ENCODE measurements around the gene FILIP1L.
A peak's percentile ranks its signal among the peaks of the same experiment; 100 is the strongest.

FILIP1L gene

DNA sequence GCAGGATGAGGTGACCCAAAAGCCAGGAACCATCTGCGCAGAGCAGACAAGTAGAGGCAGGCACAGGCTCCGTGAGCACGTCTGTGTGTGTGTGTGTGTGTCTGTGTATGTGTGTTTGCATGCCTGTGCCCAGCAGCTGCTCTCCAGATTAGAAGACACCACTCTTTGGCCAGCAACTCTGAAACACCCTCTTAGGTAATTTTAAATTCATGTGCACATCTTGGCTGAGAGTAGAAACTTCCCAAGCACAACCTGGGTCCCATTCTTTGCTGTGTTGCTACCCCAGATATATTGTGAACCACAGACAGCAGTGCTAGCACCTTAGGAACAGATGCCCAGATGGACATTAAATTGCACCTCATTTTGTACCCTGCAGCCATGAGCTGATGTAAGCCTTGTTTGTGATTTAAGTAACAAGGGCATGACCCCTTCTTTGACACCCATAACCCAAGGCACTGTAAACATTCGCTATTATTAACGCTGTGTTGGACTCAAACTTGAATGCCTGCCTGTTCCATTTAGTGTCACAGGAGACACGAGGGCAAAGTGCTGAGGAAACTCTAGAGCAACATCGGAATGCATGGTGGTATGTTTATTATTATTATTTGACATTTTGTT lies at the start of gene FILIP1L:
Gene FILIP1L (minus strand): TSS at position 89 of the 618 bp plus-strand sequence.
- no peak within 1 kb of the TSS for H3K27ac Mint-ChIP-seq (ENCODE audit: low read depth)
- DNase-seq (ENCODE audit: low spot score in 2 of 2) (no peak), ATAC-seq (replicated peaks; ENCODE audit: extremely low read depth, poor library complexity, severe bottlenecking) (no peak)
- H3K4me1 Mint-ChIP-seq: no peaks in the 10 kb centered on the region
- no peaks in the 10 kb centered on the region for H3K9me3 Mint-ChIP-seq
- no peaks in the 10 kb centered on the region for H3K36me3 Mint-ChIP-seq (ENCODE audit: insufficient read depth)
- H3K4me3 Mint-ChIP-seq: no peak within 1 kb of the TSS
- no peaks in the 10 kb centered on the region for H3K27me3 Mint-ChIP-seq

DNA sequence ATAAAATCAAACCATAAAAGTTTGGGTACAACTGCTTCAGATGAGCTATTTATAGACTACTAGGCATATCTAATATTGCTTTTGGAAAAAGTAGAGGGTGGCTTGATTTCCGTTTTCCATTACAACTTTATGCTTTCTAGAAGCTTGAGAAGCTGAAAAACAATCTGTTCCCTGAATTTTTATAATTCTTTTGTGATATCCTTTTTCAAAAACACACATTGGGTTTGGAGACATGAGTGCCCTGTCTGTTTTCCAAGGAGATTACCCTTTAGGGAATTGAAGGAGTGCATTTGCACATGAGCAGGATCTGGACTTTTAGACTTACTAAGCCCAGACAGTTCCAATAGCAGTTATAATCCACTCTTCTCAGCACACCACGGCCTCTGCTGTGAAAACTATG lies 49.5 kb upstream of the FILIP1L start:
- Mint-ChIP-seq H3K4me1 (no peaks in the 10 kb centered on the region), H3K27me3 (no peaks in the 10 kb centered on the region), H3K36me3 (ENCODE audit: insufficient read depth) (peaks cover 2% of the 10 kb centered on the region), H3K4me3 (no peak overlapping the region), H3K27ac (ENCODE audit: low read depth) (no peak overlapping the region), H3K9me3 (no peaks in the 10 kb centered on the region)
- DNase-seq (ENCODE audit: low spot score in 2 of 2) (no peak), ATAC-seq (replicated peaks; ENCODE audit: extremely low read depth, poor library complexity, severe bottlenecking) (no peak)

DNA sequence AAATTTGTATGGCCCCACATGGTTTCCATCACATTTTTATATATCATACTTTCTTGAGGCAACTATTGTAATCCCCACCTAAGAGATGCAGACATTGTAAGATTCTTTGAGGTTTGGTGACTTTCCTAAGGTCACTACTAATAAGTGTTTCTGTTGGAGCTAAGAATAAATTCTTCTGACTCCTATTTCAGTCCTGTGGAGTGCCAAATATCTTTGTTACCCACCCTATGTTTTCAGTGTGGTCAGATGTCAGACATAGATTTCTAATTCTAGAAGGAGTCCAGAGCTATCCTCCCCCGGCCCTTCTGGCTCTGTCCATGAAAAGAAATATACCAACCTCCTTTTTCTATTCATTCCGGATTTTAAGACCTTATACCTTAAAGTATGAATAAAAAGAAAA lies 46.2 kb upstream of the FILIP1L start:
- H3K9me3 Mint-ChIP-seq: peaks cover 6% of the 10 kb centered on the region

DNA sequence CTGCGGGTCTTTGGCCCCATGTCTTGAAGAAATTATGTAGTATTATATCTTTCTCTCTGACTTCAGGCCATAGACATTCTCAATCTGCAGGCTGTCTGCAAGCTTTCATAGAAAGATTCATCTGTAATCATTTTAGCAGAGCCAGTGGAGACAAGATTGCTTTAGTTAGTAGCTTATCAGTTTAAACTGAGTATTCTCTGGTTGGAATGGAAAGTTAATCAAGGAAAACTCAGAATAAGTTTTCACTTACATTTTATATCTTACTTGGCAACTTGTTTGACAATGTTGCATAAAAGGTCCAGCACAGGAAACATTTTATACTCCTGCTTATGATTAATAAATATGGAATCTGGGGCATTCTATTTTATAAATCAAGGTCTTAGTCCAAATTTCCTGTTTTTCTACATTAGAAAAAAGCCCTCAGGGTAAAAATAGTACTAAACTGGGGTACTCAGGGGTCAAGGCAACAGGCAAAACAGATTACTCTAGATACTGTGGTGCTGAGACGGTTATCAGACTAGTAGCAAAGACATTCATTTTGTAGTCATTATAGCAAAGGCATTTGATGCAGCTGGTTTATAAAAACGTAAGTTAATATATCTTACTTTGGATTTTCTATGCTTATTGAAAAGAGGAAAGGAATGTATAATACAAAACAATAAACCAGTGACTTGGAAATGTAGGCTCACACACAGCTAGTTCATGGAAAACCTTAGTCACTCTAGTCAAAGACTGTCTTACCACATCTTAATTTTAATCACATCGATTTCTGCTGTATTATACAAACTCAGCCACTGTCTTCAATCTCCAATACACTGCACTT lies 45.2 kb upstream of the FILIP1L start:
- ATAC-seq (replicated peaks; ENCODE audit: extremely low read depth, poor library complexity, severe bottlenecking): no peak
- no peaks in the 10 kb centered on the region for H3K4me1 Mint-ChIP-seq
- no peaks in the 10 kb centered on the region for H3K27me3 Mint-ChIP-seq
- H3K4me3 Mint-ChIP-seq: no peak overlapping the region
- peaks cover 3% of the 10 kb centered on the region for H3K36me3 Mint-ChIP-seq (ENCODE audit: insufficient read depth)
- H3K9me3 Mint-ChIP-seq: peaks cover 14% of the 10 kb centered on the region
- H3K27ac Mint-ChIP-seq (ENCODE audit: low read depth): no peak overlapping the region
- no peak for DNase-seq (ENCODE audit: low spot score in 2 of 2)

More for the DNA sequence above, 46.2 kb upstream of the FILIP1L start:
- Mint-ChIP-seq H3K27ac (ENCODE audit: low read depth) (no peak overlapping the region), H3K4me3 (no peak overlapping the region), H3K27me3 (no peaks in the 10 kb centered on the region), H3K4me1 (no peaks in the 10 kb centered on the region), H3K36me3 (ENCODE audit: insufficient read depth) (peaks cover 3% of the 10 kb centered on the region)
- ATAC-seq (replicated peaks; ENCODE audit: extremely low read depth, poor library complexity, severe bottlenecking) (no peak), DNase-seq (ENCODE audit: low spot score in 2 of 2) (no peak)

DNA sequence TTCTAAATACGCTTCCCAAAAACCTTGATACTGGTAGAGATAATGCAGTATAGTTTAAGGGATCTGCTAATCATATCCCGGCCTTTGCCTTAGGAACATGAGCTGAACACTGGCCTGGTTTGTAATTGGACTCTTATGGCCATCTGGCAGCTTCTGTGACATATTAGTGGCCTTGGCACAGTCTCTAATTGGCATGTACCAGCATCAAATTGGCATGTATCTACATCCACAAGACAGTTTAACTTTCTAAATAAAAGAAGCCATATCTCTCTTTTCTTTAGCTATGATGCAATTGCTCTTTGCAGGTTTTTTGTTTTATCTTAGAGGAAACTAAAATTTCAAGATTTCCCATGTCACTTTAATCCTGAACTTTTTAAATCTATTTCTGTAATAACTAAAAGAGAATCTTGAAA lies 44.6 kb upstream of the FILIP1L start:
- H3K36me3 Mint-ChIP-seq (ENCODE audit: insufficient read depth): peaks cover 3% of the 10 kb centered on the region
- H3K4me3 Mint-ChIP-seq: no peak overlapping the region
- H3K27ac Mint-ChIP-seq (ENCODE audit: low read depth): no peak overlapping the region
- H3K27me3 Mint-ChIP-seq: no peaks in the 10 kb centered on the region
- ATAC-seq (replicated peaks; ENCODE audit: extremely low read depth, poor library complexity, severe bottlenecking) (no peak), DNase-seq (ENCODE audit: low spot score in 2 of 2) (no peak)
- no peaks in the 10 kb centered on the region for H3K4me1 Mint-ChIP-seq
- H3K9me3 Mint-ChIP-seq: peaks cover 14% of the 10 kb centered on the region

DNA sequence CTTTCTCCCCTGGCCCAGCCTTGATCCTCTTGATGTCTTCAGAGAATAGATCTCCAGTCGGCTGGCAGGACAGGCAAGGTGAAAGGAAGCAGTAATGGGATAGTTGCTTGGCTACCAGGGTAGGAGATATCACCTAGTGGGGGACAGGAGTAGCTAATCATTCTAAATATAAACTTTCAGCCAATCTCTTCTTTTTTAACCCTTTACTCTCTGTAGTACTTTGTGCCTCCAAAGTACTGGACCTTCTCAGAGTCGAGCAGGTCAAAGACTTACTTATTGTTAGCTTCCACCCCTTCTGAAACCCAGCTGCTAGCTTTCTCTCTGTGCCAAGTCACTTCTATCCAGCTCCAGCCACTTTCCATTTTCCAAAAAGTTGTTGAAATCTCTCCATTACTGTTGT lies 43.4 kb upstream of the FILIP1L start:
- Mint-ChIP-seq H3K9me3 (peaks cover 14% of the 10 kb centered on the region), H3K27ac (ENCODE audit: low read depth) (no peak overlapping the region), H3K4me3 (no peak overlapping the region), H3K36me3 (ENCODE audit: insufficient read depth) (peaks cover 3% of the 10 kb centered on the region), H3K27me3 (no peaks in the 10 kb centered on the region), H3K4me1 (no peaks in the 10 kb centered on the region)
- ATAC-seq (replicated peaks; ENCODE audit: extremely low read depth, poor library complexity, severe bottlenecking) (no peak), DNase-seq (ENCODE audit: low spot score in 2 of 2) (no peak)

DNA sequence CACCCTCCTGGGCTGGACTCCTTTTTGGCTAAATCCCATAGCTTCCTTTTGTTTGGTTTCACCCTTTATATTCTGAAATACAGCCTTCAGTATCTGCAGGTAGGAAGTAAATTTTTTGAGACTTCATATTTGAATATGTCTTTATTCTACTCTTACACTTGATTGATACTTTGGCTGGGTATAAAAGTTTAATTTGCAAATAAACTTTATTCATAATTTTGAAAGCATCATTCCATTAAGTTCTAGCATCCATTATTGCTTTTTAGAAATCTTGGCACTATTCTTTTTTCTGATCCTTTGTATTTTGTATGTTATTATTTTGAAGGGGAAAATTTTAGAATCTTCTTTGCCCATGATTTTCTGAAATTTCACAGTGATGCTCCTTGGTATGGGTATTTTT lies 41.3 kb upstream of the FILIP1L start:
- H3K9me3 Mint-ChIP-seq: peaks cover 14% of the 10 kb centered on the region

DNA sequence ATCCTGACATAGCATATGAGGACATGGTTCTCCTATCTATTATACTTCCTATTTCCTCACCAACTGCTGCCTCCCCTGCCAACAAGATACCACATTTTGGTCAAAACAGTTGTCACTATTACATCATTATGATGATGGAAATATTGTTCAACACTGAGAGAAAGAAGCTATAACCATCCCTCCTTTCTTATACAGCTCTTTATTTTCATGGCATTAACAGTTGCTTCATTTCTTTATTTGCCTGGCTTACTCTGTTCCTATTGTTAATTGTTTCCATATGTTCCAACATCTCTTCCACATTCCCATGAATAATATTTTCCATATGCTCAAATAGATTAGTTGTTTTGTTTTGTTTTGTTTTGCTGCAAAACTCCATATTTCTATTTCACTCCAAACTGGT lies 40.8 kb upstream of the FILIP1L start:
- DNase-seq (ENCODE audit: low spot score in 2 of 2) (no peak), ATAC-seq (replicated peaks; ENCODE audit: extremely low read depth, poor library complexity, severe bottlenecking) (no peak)
- Mint-ChIP-seq H3K36me3 (ENCODE audit: insufficient read depth) (peaks cover 3% of the 10 kb centered on the region), H3K27ac (ENCODE audit: low read depth) (no peak overlapping the region), H3K4me3 (no peak overlapping the region), H3K27me3 (no peaks in the 10 kb centered on the region), H3K4me1 (no peaks in the 10 kb centered on the region), H3K9me3 (peaks cover 14% of the 10 kb centered on the region)

More for the DNA sequence above, 41.3 kb upstream of the FILIP1L start:
- ATAC-seq (replicated peaks; ENCODE audit: extremely low read depth, poor library complexity, severe bottlenecking): no peak
- no peak overlapping the region for H3K4me3 Mint-ChIP-seq
- H3K27ac Mint-ChIP-seq (ENCODE audit: low read depth): no peak overlapping the region
- peaks cover 3% of the 10 kb centered on the region for H3K36me3 Mint-ChIP-seq (ENCODE audit: insufficient read depth)
- no peaks in the 10 kb centered on the region for H3K4me1 Mint-ChIP-seq
- no peak for DNase-seq (ENCODE audit: low spot score in 2 of 2)
- no peaks in the 10 kb centered on the region for H3K27me3 Mint-ChIP-seq

DNA sequence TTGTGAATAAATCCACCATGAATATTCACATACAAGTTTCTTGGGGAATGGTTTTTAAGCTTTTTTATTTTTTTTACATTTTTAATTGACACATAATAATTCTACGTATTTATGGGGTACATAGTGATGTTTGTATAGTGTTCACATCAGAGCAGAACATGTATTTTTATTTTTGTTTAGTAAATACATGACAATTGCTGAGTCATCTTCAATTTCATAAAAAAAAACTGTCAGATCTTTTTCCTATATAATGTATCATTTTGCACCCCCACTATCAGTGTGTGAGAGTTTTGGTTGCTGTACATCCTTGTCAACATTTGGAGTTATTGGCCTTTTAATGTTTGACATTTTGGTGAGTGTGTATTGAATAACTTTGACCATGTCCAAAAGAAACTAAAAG lies 39.9 kb upstream of the FILIP1L start:
- DNase-seq (ENCODE audit: low spot score in 2 of 2) (no peak), ATAC-seq (replicated peaks; ENCODE audit: extremely low read depth, poor library complexity, severe bottlenecking) (no peak)
- Mint-ChIP-seq H3K4me1 (no peaks in the 10 kb centered on the region), H3K27ac (ENCODE audit: low read depth) (no peak overlapping the region), H3K36me3 (ENCODE audit: insufficient read depth) (peaks cover 3% of the 10 kb centered on the region), H3K9me3 (peaks cover 14% of the 10 kb centered on the region), H3K27me3 (no peaks in the 10 kb centered on the region), H3K4me3 (no peak overlapping the region)

DNA sequence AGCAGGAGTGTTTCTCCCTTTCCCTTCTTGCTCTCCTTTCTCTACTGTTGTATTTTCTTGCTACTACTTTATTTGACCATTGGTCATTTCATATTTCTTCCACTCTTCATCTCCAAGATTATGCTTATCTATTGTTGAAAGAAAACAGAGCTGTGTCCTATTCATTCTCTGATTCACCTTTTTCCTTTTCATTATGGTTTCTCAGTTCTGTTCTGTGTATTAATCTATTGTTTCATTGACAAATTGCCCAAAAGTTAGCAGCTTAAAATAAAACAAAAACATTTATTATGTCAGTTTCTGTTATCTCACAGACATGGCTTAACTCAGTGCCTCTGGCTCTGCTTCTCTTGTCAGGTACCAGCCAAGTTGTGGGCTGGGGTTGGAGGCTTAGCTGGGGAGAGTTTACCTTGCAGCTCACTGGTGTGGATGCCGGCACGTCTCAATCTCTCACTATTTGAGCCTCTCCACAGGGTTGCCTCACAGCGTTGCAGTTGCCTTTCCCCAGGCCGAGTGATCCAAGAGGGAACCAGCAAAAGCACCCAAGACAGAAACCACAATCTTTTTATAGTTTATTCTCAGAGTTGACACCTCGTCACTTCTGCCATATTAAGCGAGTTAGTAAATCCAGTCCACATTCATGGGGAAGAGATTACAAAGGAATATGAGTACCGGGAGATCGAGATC lies 36.9 kb upstream of the FILIP1L start:
- no peak for ATAC-seq (replicated peaks; ENCODE audit: extremely low read depth, poor library complexity, severe bottlenecking)
- peaks cover 8% of the 10 kb centered on the region for H3K9me3 Mint-ChIP-seq
- no peak overlapping the region for H3K4me3 Mint-ChIP-seq
- H3K27ac Mint-ChIP-seq (ENCODE audit: low read depth): no peak overlapping the region
- DNase-seq (ENCODE audit: low spot score in 2 of 2): no peak
- H3K27me3 Mint-ChIP-seq: no peaks in the 10 kb centered on the region
- H3K36me3 Mint-ChIP-seq (ENCODE audit: insufficient read depth): peaks cover 3% of the 10 kb centered on the region
- H3K4me1 Mint-ChIP-seq: no peaks in the 10 kb centered on the region

DNA sequence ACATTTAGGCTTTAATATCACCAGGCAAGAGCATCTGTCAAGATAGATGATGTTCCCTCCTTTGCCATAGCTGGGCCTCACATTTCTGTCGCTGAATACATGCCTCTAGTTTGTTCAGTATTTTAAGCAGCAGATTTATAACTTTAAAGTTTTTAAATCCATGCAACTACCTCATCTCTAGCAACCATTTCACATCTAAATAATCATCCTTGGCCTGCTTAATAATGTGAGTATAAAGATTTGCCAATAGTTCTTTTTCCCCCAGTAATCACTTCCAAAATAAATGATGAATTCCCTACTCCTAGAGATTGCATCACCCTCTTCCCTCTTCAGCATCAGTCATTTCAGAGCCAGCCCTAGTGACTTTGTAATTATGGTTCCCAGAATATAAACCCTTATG lies 36.2 kb upstream of the FILIP1L start:
- Mint-ChIP-seq H3K4me1 (no peaks in the 10 kb centered on the region), H3K4me3 (no peak overlapping the region), H3K27ac (ENCODE audit: low read depth) (no peak overlapping the region), H3K9me3 (peaks cover 7% of the 10 kb centered on the region), H3K36me3 (ENCODE audit: insufficient read depth) (peaks cover 3% of the 10 kb centered on the region), H3K27me3 (no peaks in the 10 kb centered on the region)
- no peak for ATAC-seq (replicated peaks; ENCODE audit: extremely low read depth, poor library complexity, severe bottlenecking)
- no peak for DNase-seq (ENCODE audit: low spot score in 2 of 2)

DNA sequence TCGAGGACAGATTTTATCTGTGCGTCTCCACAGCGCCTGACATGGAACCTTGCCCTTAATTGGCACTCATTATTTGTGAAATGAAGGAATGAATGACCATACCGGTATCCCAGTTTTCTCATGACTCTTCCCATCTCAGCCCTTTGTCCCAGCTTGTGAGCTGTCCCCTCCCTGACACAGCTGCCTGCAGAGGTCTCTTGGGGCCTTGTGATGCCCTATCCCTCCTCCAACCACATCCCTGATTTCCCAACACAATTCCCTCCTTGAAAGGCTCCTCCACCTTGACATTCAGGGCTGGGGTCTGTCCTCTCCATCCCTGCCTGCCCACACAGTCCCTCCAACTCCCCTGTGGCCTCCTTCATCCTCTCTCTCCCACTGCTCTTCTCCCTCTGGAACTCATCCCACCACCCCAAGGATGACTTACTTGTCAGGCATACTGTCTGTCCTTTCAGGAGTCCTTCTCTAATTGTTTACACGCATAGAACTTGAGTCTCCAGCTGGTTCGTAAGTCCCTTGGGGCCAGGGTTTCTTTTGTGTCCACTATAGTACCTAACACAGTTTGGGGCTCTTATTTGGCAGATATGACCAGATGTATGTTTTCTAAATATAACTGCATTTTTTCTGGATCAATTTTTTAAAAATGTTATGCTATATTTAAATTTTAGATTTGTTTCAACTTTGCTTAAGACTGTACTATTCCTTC lies 35.6 kb upstream of the FILIP1L start:
- peaks cover 3% of the 10 kb centered on the region for H3K36me3 Mint-ChIP-seq (ENCODE audit: insufficient read depth)
- ATAC-seq (replicated peaks; ENCODE audit: extremely low read depth, poor library complexity, severe bottlenecking) (no peak), DNase-seq (ENCODE audit: low spot score in 2 of 2) (no peak)
- no peaks in the 10 kb centered on the region for H3K4me1 Mint-ChIP-seq
- no peak overlapping the region for H3K4me3 Mint-ChIP-seq
- H3K27me3 Mint-ChIP-seq: no peaks in the 10 kb centered on the region
- H3K27ac Mint-ChIP-seq (ENCODE audit: low read depth): peak overlapping the region; percentile 0
- peaks cover 1% of the 10 kb centered on the region for H3K9me3 Mint-ChIP-seq
